Superior temporal gyrus (tissue), 1 donor: ENCODE measurements around the gene C22orf39.

ENCODE experiments used
- DNase-seq: peaks from one replicate; pipeline ENCODE4 v3.0.0-alpha.2; 2016; ENCODE audit errors: extremely low spot score

Gene C22orf39

GRCh38 chr22:19398652-19399051 is 48.9 kb downstream of the C22orf39 start:
- no peak for DNase-seq

- no peak for DNase-seq
These were observed 49.3 kb downstream of the C22orf39 start for GRCh38 chr22:19398206-19398605.

GRCh38 chr22:19397734-19398104 is 49.8 kb downstream of the C22orf39 start:
- DNase-seq = no peak

- DNase-seq = no peak
These were observed 50.4 kb downstream of the C22orf39 start for GRCh38 chr22:19396934-19397733.

- DNase-seq = no peak
These were observed 51.0 kb downstream of the C22orf39 start for GRCh38 chr22:19396561-19396933.

- DNase-seq = no peak
These were observed 52.2 kb downstream of the C22orf39 start for GRCh38 chr22:19395276-19395675.

- no peak for DNase-seq
These were observed 53.0 kb downstream of the C22orf39 start for GRCh38 chr22:19394274-19395050.

- no peak for DNase-seq
These were observed 53.8 kb downstream of the C22orf39 start for GRCh38 chr22:19393704-19394103.
